Lower lobe of right lung (tissue), 2 donors: Measurements from ENCODE around the gene NDUFA8. TPM values are rescaled to one million over a fixed set of nuclear protein-coding genes. Genes with fewer than 3 reads are reported as not detected.
A peak's percentile ranks its signal among the peaks of the same experiment; 100 is the strongest.

Experiments
- ATAC-seq, 2 donors: fragments of 200-7000 bp; cut with Tn5 transposase; one replicate each; pipeline ENCODE4 v1.9.1; 2020 to 2022; ENCODE audit warnings: mild to moderate bottlenecking in 2 of 2, moderate library complexity in 2 of 2
- DNase-seq: peaks from one replicate; pipeline ENCODE4 v3.0.0-alpha.2; 2020
- H3K27ac ChIP-seq: fragments of 200-600 bp; one replicate; pipeline ENCODE4 v1.8.0; 2022
- H3K27me3 ChIP-seq: fragments of 200-600 bp; one replicate; pipeline ENCODE4 v1.8.0; 2022; ENCODE audit warnings: low read depth
- H3K36me3 ChIP-seq: fragments of 200-600 bp; one replicate; pipeline ENCODE4 v1.8.0; 2022; ENCODE audit warnings: mild to moderate bottlenecking
- H3K4me1 ChIP-seq: fragments of 200-600 bp; one replicate; pipeline ENCODE4 v1.8.0; 2022
- H3K4me3 ChIP-seq: fragments of 200-600 bp; one replicate; pipeline ENCODE4 v1.8.0; 2022; ENCODE audit warnings: mild to moderate bottlenecking
- H3K9me3 ChIP-seq: fragments of 200-600 bp; one replicate; pipeline ENCODE4 v1.8.0; 2022
- intact Hi-C: fragments of 100-400 bp; cut with DNase I; formaldehyde crosslinking; loops from one replicate; pipeline ENCODE4 v1.11.0; 2022
- total RNA-seq: library from RNA; stranded (reverse); fragmentation: NEBNext Ultra II Directional; extraction: Animal tissue kit (Norgen Biotek cat#: 25700); gene quantifications from one replicate; pipeline ENCODE4 v1.2.1, GENCODE V29; 2021
- TF ChIP-seq, protein P1 (sequence below): fragments of 200-600 bp; IDR thresholded peaks from one replicate; pipeline ENCODE4 v1.8.0; 2022; ENCODE audit warnings: antibody characterized with exemption, mild to moderate bottlenecking
- donor health status: DM: no; HTN: yes; CAD: no; lungs with severe emphysema.

The NDUFA8 gene
- total RNA-seq, 1 donor from 2014 or later, result 38.5 TPM

DNA sequence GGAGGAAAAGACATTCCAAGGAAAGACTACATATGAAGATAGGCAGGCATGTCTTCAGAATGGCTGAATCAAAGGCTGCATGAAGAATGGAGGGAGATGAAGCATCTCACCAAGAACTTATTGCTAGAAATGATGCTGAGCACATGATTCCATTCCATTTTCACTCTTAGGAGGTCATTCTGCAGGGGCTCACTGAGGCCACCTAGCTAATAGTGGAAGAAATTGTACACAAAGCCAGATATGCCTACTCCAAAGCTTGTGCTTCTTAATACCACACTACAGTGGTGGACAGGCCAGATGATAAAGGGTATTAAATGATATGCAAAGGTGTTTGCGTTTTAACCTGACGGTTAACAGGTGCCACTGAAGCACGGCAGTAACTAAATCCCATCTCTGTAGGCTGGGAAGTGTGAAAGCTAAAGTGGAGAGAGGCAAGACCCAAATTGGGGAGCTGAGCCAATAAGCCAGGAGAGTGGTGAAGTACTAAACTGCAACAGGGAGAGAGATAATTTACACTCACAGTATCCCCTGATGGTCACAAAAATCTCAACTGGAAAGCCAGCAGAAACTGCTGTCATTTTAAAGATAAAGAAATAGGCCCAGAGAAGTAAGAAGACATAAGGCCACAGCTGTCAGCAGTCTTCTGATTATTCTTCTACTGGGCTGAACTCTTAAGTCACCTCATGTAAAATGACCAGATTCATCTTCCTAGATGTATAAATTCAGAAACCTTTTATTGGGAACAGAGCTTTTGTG, 14.6 kb downstream of the NDUFA8 start:
- peaks cover 75% of the 10 kb centered on the region for H3K36me3 ChIP-seq
- intact Hi-C loops, result no loop called here
- TF ChIP-seq, protein P1, sequence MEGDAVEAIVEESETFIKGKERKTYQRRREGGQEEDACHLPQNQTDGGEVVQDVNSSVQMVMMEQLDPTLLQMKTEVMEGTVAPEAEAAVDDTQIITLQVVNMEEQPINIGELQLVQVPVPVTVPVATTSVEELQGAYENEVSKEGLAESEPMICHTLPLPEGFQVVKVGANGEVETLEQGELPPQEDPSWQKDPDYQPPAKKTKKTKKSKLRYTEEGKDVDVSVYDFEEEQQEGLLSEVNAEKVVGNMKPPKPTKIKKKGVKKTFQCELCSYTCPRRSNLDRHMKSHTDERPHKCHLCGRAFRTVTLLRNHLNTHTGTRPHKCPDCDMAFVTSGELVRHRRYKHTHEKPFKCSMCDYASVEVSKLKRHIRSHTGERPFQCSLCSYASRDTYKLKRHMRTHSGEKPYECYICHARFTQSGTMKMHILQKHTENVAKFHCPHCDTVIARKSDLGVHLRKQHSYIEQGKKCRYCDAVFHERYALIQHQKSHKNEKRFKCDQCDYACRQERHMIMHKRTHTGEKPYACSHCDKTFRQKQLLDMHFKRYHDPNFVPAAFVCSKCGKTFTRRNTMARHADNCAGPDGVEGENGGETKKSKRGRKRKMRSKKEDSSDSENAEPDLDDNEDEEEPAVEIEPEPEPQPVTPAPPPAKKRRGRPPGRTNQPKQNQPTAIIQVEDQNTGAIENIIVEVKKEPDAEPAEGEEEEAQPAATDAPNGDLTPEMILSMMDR, result peak; percentile 32
- no peaks in the 10 kb centered on the region for H3K27me3 ChIP-seq
- peaks cover 9% of the 10 kb centered on the region for H3K4me1 ChIP-seq
- no peaks in the 10 kb centered on the region for H3K9me3 ChIP-seq
- H3K4me3 ChIP-seq, result no peak overlapping the region
- no peak overlapping the region for H3K27ac ChIP-seq
- no peak for ATAC-seq
- no peak for DNase-seq

DNA sequence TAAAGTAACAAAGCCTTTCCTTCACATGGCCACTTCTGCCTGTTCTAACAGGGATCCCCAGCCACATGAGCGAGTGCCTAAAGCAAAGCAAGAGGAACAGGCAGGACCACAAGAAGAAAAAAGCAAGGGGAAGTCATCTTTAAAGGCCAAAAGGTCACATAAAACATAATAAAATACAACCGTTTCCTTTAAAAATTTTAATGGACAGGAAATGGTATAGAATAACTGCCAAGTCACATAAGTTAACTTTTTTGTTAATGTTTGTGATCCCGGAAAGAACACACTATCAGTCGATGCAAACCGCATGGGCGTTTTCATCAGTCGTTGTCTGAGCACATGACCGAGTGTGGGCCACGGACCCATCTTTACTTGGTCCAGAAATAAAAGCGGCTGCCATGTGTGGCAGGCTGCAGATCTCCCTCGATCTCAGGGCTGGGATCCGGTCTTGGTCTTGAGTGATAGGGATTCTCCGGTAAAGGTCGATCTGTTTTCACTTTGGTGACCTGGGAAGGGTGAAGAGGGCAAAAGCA, 15.6 kb downstream of the NDUFA8 start:
- Histone ChIP-seq H3K9me3 (no peaks in the 10 kb centered on the region), H3K4me3 (no peak overlapping the region), H3K27me3 (no peaks in the 10 kb centered on the region), H3K4me1 (peaks cover 9% of the 10 kb centered on the region), H3K27ac (no peak overlapping the region), H3K36me3 (peaks cover 64% of the 10 kb centered on the region)
- no peak for ATAC-seq
- intact Hi-C loops, result no loop called here
- TF ChIP-seq, protein P1, result no peak
- no peak for DNase-seq

DNA sequence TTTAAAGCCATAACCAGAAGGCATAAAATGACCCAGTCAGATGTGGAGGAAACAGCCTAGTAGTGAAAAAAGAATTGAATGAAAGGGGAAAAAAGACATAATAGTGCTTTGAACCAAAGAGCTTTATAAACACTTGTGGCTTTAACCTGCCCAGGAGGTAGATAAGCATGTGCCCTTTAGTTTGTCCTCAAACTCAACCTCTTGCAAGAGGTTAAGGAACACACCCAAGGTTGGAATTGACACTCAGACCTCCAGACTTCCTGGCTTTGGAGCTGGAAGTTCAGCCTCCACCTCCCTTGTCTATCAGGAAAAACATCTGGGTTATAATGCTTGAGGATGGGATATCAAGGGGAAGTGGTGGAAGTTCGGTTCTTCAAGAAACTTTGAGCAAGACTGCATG, 16.3 kb downstream of the NDUFA8 start:
- DNase-seq (no peak), ATAC-seq (no peak)
- no peaks in the 10 kb centered on the region for H3K27me3 ChIP-seq
- no peak overlapping the region for H3K27ac ChIP-seq
- H3K4me1 ChIP-seq, result peaks cover 9% of the 10 kb centered on the region
- H3K36me3 ChIP-seq, result peaks cover 58% of the 10 kb centered on the region
- TF ChIP-seq, protein P1, result no peak
- intact Hi-C loops, result no loop called here
- H3K9me3 ChIP-seq, result no peaks in the 10 kb centered on the region
- H3K4me3 ChIP-seq, result no peak overlapping the region

DNA sequence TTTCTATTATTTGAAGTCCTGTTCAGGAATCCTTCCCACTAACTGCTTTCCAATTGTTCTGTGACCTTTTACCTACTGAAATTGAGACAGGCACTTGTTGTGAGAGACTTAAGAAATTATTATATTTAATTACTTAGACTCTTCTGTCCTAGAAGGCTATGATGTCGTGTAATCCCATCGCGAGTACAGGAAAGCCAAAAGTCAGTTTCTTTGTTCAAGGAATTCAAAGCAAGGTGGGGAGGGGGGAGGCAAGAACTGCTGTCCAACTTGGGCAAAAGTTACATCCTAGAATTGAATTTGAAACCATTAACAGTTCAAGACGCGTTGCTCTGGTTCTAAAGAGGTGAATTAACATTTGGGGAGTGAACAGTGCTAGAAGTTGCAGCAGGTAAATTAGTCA, 17.9 kb downstream of the NDUFA8 start:
- H3K4me1 ChIP-seq, result peaks cover 9% of the 10 kb centered on the region
- TF ChIP-seq, protein P1, result no peak
- no peaks in the 10 kb centered on the region for H3K9me3 ChIP-seq
- intact Hi-C loops, result no loop called here
- no peak overlapping the region for H3K27ac ChIP-seq
- no peak for ATAC-seq
- no peaks in the 10 kb centered on the region for H3K27me3 ChIP-seq
- H3K36me3 ChIP-seq, result peaks cover 41% of the 10 kb centered on the region
- H3K4me3 ChIP-seq, result no peak overlapping the region
- DNase-seq, result no peak

DNA sequence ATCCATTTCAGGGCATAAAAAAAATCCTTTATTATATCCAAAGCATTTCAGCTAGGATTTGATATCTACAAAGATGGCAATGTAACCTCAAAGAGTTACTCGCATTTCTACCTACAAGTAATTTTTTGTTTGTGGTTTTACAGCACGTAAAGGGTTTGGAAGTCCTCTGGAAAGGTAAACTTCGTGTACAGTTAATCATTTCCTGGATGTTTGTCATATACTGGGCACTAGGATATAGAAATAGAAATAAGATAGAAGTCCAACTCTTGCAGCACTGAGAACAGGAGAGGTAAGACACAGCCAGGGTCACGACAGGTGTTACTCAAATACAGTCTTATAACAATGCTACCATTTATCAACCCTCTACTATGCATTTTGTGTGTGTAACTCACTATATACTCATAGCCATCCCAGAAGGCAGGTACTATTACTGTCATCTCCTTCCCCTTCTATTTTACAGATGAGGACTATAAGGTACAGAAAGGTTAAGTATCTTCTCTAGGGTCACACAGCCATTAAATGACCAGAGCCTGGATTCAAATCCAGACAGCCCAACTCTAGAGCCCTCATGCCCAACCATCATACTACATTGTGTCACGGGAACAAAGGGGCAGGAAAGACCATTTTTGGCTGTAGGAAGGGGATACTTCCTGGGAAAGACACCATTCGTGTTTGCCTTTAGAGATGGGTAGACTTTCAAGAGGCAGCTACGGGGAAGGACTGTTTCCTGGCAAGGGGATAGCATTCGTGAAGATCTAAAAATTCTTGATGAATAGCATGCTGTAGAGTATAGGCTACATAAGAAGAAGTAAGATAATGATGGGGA, 19.0 kb downstream of the NDUFA8 start:
- Histone ChIP-seq H3K36me3 (peaks cover 30% of the 10 kb centered on the region), H3K4me3 (no peak overlapping the region), H3K9me3 (no peaks in the 10 kb centered on the region), H3K27ac (no peak overlapping the region), H3K4me1 (peaks cover 9% of the 10 kb centered on the region), H3K27me3 (no peaks in the 10 kb centered on the region)
- intact Hi-C loops, result no loop called here
- TF ChIP-seq, protein P1, result no peak
- DNase-seq (no peak), ATAC-seq (no peak)
